LoVo (cell line): ENCODE results near the gene IWS1.
A peak's percentile ranks its signal among the peaks of the same experiment; 100 is the strongest.
"Not testable (repeated sequence)": the region's sequence is repeated elsewhere in the genome, so short reads cannot be mapped to it uniquely, and the experiment has no call there.

ENCODE experiments used
- DNase-seq: peaks from one replicate; pipeline ENCODE4 v3.0.0-alpha.2; 2016; ENCODE audit warnings: low spot score

The IWS1 gene

DNA sequence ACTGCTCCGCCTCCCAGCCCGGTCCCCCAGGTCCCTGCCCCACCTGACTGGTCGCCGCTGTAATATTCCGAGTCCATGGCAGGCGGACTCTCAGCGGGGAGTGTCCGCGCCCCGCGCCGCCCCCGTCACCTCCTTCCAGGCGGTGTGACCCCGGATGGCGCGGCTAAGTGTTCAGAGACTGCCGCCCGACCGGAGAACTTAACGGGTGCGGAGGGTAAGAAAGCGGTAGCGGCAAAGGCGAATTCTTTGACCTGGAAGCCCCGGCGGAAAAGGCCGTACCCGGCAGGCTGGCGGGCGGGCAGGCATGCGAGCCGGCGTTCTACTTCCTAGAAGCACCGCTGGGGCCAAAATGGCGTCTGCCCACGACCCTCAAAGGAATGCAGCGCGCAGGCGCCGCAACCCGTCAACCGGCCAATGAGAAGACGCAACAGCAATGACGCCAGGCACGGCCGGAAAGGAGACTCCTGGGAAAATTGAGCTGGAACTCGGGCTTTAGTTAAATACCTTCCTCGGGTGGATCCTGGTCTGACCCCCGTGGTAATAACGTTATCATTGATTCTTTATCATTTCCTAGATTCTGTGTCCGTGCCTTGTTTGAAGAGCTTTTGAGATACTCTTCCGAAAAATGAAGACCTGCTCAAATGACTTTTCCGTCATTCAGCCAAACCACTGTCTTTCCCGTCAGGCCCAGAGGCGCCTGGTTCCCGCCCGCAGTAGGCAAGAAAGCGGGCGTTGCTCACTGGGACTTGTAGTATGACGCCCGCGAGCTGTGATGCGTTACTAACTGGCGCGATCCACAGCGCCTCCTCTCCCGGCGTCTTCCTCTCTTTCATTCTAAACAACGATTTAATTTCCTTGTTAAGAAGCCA, at the start of gene IWS1:
Gene IWS1, minus strand, starts transcription at position 358 of the 869 bp plus-strand sequence. Its CDS starts 281 bp downstream, at position 77.
- peak; percentile 97 for DNase-seq

DNA sequence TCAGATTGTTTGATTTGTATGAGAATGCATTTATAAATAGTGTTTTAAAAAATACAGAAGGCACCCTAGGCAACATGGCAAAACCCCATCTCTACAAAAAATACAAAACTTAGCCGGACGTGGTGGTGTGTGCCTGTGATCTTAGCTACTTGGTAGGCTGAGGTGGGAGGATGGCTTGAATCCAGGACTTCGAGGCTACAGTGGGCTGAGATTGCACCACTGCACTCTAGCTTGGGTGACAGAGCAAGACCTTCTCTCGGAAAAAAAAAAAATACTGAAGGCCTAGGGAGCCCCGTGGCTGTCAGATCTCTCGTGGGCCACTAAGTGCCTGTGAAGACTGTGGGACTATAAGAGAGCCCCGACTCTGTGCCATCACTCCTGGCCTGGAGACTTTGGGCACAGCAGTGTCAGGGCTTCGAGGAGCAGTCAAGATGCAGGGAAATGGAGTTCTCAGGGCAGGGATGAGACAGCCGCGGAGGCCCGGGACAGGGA, 49.7 kb upstream of the IWS1 start:
- no peak for DNase-seq

DNA sequence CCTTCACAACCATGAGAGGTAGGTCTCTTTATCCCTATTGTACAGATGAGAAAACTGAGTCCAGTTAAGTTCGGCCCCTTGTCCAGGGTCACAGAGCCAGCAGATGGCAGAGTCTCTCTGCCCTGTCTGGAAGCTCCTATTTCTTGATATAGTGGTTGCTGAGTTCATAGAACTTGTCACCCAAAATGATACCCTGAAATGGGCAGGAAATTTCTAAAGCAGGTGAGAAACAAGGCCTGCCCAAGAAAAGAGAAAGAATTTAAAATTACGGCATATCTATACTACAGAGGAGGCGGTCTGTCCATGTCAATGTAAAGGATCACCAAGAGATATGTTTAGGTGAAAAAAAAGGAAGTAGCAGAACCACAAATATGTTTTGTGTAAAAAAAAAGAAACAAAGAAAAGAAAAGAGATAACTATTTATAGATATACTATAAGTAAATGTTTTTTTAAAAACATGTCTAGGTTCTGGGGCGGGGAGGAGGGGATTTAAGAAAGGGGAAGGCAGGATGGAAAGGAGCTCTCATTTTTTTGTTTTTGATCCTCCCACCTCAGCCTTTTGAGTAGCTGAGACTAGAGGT, 49.0 kb upstream of the IWS1 start:
- DNase-seq = no peak

DNA sequence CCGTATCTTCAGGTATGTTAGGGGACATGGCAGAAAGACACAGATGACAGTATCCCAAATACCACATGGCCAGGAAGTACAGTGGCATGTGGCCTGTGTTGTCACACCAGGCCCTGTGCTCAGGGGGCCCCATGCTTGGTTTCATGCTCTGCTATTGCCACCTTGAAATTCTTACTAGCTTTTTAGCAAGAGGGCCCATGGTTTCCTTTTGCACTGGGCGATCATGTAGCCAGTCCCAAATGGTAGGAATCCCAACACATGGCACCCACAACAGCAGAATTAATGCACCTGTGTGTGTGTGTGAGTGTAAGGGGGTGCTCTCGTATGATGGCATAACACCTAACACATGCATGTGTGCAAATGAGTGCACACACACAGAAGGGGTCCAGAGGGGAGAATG, 48.4 kb upstream of the IWS1 start:
- DNase-seq = no peak

DNA sequence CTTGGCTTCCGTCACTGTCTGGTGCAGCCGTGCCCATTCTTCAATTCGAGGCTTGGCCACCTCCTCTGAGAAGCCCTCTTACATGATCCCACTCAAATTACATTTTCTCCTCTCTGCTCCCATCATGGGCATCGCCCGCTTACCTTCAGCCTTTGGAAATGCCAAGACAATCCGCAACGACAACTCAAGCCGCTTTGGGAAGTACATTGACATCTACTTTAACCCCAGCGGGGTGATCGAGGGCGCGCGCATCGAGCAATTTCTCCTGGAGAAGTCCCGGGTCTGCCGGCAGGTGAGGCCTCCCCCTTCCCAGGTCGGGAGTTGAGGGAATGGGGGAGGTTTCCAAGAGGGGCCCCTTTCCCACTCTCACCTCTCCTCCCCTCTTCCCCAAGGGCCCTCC, 47.5 kb upstream of the IWS1 start:
- no peak for DNase-seq

DNA sequence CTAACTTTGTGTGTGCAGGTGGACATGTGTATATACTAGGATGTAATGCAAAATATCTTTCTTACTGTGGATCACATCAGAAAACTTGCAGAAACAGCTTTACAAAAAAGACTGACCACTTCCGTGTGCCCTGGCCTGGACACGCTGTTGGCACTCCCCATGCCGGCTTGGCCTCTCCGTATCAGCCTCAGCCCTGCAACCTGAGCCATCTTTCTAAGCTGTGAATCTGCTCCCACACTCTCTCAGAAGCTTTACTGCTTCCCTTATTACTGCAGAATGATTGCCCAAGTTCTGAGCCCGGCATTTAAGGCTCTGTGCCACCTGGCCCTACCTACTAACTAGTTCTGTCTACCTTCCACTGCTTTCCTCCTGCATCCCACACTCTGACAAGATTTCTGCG, 47.0 kb upstream of the IWS1 start:
- no peak for DNase-seq

DNA sequence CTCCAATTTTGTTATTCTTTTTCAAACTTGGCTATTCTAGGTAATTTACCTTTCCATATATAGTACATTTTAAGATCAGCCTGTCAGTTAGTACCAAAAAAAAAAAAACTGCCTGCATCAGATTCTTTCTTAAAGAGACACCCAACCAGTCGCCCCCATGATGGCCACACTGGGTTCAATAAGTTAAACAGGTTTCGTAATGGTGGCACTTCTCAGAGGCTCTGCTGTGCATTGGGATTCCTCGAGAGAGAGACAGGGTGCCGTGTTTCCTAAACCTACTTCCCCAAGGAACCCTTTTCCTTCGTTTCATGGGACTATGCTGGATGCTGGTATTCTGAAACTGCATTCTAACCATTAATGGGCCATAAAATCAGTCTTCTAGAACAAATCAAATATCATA, 46.6 kb upstream of the IWS1 start:
- DNase-seq = no peak

DNA sequence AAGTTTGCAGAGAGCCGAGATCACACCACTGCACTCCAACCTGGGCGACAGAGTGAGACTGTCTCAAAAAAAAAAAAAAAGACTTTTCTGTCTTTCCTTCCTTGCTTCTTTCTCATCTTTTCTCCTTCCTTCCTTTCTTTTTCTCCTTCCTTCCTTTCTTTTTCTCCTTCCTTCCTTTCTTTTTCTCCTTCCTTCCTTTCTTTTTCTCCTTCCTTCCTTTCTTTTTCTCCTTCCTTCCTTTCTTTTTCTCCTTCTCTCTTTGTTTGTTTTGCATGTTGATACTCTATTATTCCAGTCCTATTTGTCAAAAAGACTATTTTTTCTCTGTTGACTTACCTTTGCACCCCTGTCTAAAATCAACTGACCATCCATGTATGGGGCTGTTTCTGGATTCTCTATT, 46.1 kb upstream of the IWS1 start:
- DNase-seq = not testable (repeated sequence)

DNA sequence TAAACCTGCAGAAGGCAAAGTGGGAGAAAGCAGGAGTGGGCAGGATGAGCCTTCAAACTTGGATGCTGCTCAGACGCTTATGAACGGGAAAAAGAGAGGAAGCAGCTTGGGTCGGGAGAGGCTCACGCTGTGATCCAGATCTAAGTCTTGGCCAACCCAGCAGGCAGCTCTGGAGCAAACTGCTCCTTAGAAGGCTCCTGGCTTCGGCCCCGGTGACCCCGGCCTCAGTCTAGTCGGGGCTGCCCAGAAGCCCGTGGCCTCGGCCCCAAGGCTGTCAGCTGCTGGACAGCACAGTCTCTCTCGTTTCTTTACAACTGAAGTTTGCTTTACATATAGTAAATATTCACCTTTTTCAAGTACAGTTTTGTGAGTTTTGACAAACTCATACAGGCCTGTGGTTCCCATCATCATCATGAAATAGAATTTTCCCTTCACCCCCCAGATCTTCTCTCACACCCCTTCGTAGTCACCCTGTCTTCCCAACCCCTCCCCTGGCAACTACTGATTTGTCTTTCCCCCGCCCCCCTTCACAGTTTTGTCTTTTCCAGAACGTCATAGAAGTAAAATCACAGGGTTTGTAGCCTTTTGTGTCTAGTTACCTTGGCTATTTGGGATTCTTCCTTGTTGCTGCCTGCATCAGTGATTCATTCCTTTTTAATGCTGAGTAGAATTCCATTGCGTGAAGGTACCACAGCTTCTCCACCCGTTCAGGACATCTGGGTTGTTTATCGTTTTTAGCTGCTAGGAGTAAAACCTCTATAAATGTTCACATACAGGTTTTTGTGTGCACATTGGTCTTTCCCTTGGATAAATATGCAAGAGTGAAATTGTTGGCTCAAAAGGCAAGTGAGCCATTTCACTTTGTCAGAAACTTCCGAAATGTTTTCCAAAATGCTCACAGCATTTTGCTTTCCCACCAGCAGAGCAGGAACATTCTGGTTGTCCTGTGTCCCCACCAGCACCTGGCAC, 44.3 kb upstream of the IWS1 start:
- no peak for DNase-seq

DNA sequence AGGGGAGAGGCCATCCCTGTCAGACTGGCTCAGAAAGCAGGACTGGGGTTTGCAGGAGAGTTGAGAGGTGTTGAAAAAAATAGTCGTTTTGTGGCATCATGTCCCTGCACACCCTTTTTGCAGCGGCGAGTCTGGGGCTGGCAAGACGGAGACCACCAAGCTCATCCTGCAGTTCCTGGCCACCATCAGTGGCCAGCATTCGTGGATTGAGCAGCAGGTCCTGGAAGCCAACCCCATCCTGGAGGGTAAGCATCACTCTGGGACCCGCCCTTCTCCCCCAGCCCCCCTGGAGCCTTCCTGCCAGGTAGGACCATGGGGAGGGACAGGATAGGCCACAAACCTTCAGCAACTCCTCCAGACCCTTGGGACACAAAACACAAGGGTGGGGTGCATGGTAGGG, 43.4 kb upstream of the IWS1 start:
- DNase-seq = no peak

DNA sequence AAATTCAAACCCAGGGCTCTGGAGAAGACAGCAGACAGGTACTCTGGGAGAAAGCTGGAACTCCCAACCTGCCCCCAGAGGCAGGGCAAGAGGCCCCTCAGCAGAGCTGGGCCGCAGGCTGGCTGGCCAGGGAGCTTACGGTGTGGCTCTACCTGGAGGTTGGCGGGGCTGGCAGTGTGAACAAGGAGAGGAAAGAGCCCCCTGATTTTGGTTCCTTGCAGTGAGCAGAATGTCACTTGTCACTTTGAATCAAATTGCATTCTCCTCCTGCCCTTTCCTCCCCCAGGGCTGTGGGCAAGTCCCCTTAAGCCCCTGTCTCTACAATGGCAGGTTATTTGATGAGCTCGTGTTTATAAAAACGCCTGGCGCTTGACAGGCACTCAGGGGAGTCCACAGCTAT, 41.8 kb upstream of the IWS1 start:
- DNase-seq = no peak

DNA sequence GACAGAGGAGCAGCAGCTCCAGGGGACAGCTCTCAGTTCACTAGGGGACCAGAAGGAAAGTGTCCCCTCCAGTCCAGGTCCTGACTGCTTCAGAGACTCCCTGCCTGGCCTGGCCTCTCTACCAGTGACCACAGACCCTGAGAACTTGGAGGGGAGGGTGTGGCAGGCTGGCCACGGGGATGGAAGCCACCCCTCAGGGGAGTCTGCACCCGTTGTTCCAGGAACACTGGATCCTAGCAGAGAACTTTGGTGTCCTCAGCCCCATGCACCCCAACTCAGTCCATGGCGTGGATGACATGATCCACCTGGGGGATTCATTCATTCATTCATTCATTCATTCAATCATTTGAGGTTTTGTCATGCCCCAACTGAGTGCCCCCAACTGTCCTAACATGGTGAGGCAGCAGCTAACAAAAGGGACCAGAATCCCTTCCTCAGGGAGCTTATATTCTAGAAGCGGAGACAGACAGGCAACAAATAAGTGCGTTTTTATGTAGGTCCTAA, 41.1 kb upstream of the IWS1 start:
- DNase-seq = no peak

DNA sequence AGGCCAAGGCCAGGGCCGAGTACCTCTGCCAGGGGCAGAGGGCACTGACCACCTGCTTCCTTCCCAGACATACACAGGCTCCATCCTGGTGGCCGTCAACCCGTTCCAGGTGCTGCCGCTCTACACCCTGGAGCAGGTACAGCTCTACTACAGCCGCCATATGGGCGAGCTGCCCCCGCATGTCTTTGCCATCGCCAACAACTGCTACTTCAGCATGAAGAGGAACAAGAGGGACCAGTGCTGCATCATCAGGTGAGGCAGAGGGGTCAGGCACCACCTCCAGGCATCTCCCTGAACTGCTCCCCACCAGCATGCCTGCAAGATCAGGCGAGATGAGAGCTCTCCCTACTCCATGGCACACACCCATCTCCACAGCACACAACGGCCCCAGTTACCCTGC, 40.3 kb upstream of the IWS1 start:
- DNase-seq = no peak

DNA sequence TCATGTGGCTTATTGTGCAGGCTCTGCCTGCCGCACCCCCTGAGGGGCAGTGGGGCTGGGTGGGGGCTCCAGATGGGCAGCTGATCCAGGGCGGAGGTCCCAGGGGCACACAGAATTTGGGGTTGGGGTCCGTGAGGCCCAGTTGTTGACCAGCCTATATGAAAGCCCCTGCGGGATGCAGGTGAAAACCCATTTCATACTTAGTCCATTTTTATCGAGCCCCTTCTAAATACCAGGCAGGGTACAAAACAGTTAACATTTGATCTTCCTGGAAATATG, 39.8 kb upstream of the IWS1 start:
- no peak for DNase-seq

DNA sequence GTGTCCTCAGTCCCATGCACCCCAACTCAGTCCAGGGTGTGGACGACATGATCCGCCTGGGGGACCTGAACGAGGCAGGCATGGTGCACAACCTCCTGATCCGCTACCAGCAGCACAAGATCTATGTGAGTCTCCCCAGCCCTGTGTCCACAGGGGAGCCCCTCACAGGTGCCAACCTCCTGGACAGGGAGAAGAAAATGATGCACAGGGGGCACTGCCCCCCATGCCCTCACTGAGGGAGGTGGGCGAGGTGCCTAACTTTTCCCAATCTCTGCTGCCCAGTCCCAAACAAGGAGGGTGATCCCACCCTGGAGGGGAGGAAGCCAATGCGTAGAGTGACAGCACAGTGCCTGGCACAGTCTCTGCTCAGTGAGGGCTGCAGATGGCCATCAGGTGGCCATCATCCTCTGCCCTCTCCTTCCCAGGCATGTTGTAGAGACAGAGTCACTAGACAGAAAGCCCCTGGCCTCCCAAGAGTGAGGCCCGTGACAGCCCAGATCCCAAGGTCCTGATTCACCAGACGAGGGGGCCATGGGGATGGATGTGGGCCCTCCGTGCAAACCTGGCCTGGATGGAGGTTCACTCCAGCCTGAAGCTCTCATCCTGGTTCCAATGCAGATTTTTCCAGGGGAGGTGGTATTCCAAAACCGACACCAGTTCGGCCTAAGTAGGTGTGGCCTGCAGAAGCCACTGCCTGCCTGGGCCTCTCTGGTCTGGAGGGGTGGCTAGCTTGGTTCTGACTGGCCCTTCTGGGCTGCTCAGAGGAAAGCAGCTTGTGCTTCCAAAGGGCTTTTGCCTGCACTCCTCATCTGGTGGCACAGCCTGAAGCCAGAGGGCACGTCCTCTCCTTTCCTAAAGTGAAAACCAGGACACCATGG, 39.2 kb upstream of the IWS1 start:
- DNase-seq = no peak

DNA sequence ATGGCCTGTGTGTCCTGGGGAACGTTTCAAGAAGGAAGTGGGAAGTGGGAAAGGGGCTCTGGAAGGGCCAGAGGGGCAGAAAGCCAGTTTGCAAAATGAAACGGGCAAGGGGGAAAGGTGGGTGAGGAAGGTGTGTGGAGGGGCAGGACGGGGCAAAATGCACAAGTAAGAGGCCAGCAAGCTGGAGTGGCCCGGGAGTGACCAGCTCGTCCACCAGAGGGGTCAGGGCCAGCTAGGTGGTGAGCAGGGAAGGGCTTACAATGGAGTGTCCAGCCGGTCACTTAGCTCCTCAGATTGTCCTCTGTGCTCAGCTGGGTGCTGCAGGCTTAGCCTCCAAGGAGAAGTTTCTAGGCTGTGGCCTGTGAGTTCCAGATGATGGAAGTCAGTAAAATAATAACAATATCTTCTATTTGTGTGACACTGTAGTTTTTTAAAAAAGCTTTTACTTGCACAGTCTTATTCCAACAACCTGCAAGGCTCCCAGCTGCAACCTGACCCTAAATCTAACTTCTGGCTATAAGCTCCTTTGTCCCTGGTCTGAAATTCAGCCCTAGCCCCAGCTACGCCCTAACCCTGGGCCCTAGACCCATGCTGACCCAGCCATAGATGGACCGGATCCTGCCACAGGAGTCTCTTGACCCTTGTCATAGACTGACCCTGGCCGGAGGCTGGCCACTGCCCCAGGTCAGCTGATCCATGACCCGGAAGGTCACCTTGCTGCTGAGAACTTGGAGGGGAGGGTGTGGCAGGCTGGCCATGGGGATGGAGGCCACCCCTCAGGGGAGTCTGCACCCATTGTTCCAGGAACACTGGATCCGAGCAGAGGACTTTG, 38.4 kb upstream of the IWS1 start:
- DNase-seq = no peak

DNA sequence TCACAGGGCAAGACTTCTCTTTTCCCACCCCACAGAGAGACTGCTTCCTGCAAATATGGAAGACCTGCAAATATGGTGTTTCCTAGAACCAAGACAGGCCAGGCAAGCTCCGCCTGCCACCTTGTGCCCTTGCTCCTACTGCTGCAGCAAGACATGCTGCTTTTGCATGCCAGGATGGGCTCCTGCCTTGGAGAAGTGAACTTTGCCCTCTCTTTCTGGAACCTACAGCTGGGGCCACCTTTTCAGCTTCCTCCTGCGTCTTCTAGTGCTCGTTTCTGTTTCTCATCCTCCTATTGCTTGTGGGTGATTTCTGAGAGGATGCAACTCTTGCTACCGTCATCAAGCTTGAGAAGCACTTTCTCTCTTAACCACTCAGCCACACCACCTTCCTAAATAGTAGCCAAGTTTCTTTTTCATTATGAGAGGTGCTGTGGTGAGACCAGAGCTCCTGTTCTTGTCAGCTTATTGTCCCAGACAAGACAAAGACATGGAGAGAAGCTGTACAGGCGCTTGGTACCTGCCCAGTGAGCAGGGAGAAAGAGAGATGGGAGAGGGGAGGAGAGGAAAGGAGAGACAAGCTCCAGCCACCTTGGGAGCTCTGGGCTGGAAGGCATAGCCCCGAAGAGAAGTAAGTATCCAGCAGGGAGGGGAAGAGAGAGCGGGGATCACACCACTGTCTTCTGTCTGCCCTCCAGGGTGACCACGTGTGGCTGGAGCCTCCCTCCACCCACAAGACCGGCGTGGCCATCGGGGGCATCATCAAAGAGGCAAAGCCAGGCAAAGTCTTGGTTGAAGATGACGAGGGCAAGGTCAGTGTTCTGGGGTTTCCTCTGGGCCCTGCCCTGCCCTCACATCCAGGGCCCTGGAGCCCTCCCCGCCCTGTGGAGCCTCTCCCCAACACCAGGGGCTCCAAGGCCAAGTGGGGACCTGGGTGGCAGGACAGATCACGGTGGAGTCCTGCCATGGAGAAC, 37.5 kb upstream of the IWS1 start:
- no peak for DNase-seq

DNA sequence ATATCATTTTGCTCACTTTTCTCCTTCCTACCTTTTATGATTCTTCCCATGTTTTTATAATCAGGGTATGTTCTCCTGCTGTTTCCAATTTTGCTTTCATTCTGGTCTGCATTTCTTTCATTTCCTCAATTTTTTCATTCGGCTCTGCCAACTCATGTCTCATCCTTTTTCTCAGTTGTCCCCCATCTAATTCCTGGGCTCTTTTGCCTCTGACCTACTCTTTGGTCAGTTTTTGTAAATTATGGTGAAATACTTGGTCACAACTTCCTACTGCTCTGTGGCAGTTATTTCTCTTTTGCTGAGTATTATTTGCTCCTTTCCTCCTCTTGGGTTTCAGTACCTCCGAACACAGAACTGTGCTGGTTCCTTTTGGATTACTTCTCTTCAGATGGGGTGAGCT, 36.6 kb upstream of the IWS1 start:
- DNase-seq = no peak

DNA sequence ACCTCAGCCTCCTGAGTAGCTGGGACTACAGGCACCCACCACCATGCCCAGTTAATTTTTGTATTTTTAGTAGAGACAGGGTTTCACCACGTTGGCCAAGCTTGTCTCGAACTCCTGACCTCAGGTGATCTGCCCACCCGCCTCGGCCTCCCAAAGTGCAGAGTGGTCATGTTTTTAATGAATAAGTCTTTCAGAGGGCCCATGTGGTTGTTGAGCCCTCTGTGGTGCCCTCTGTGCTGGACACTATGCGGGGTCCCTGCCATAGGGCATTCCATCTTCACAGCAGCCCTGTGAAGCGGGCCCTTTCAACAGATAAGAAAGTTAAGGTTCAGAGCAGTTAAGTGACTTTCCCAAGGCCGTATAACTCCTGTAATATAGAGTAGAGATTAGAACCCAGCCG, 35.1 kb upstream of the IWS1 start:
- no peak for DNase-seq

DNA sequence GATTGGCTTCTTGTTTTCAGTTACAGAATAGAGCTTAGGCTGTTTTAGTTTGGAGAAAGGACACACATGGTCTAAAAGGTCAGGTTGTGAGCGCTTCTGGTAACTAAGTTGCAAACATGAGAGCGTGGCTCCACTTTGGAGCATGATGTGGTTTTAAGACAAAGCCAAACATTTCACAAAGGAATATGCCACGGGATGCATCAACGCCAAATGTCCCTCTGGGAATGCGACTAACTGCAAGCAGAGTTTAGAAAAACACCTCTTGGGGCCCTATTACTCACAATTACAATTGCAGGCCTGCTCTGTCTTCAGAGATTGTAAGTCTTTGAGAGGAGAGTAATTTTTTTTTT, 34.6 kb upstream of the IWS1 start:
- no peak for DNase-seq
